HG03103 (cell line): Measurements from ENCODE around the gene CFI.

ENCODE experiments used
- ATAC-seq: cut with Tn5 transposase; IDR thresholded peaks from one replicate; pipeline ENCODE4 v1.9.1; 2021; ENCODE audit warnings: low read depth; ENCODE audit not compliant: unreplicated experiment

The CFI gene

GRCh38 chr4:109735566-109736365, 66.0 kb downstream of the CFI start:
- ATAC-seq: no peak

- no peak for ATAC-seq
Observed at GRCh38 chr4:109733728-109734127, 68.1 kb downstream of the CFI start.

- no peak for ATAC-seq
Observed at GRCh38 chr4:109730619-109731545, 70.9 kb downstream of the CFI start.

GRCh38 chr4:109729718-109730618, 71.8 kb downstream of the CFI start, which contains the start of gene PLA2G12A:
Gene PLA2G12A, minus strand, starts transcription at chr4:109730070. Its CDS starts 261 bp downstream, at chr4:109729809.
- ATAC-seq: peak; percentile 81

GRCh38 chr4:109729117-109729717, 72.6 kb downstream of the CFI start:
- ATAC-seq: no peak

GRCh38 chr4:109728385-109728784, 73.4 kb downstream of the CFI start:
- no peak for ATAC-seq

- ATAC-seq: no peak
Observed at GRCh38 chr4:109723110-109723509, 78.7 kb downstream of the CFI start.

GRCh38 chr4:109722357-109722756, 79.4 kb downstream of the CFI start:
- ATAC-seq: no peak

GRCh38 chr4:109721033-109721432, 80.8 kb downstream of the CFI start:
- no peak for ATAC-seq

GRCh38 chr4:109719604-109720003, 82.2 kb downstream of the CFI start:
- no peak for ATAC-seq

GRCh38 chr4:109718759-109719158, 83.0 kb downstream of the CFI start:
- ATAC-seq: no peak

GRCh38 chr4:109713500-109713899, 88.3 kb downstream of the CFI start:
- no peak for ATAC-seq

- peak; percentile 83 for ATAC-seq
Observed at GRCh38 chr4:109708990-109709389, 92.8 kb downstream of the CFI start.

GRCh38 chr4:109708435-109708834, 93.4 kb downstream of the CFI start:
- no peak for ATAC-seq

GRCh38 chr4:109703664-109704361, 98.0 kb downstream of the CFI start:
- ATAC-seq: no peak

GRCh38 chr4:109702950-109703663, 98.7 kb downstream of the CFI start, which contains the start of gene CASP6:
Gene CASP6, minus strand, starts transcription at chr4:109703445. Its CDS starts 50 bp downstream, at chr4:109703395.
- peak; percentile 64 for ATAC-seq

GRCh38 chr4:109701566-109702410, 100.0 kb downstream of the CFI start:
- no peak for ATAC-seq
